Vagina (tissue), 2 donors: ENCODE data around the gene TENM4.

Experiments used
- POLR2A ChIP-seq, 2 donors: fragments of 450-650 bp; IDR thresholded peaks; one replicate each; pipeline ENCODE4 v1.6.1; 2017; ENCODE audit warnings: antibody characterized with exemption in 2 of 2, mild to moderate bottlenecking in 2 of 2, moderate library complexity in 2 of 2
- POLR2AphosphoS5 ChIP-seq, 2 donors: sonication (generic); formaldehyde crosslinking; IDR thresholded peaks; one replicate each; pipeline ENCODE4 v1.9.0; 2017; ENCODE audit warnings: antibody characterized with exemption in 2 of 2, mild to moderate bottlenecking in 2 of 2, low read depth in 1 of 2; ENCODE audit not compliant: insufficient read depth in 1 of 2
- TF ChIP-seq, protein P1 (sequence below), 3 experiments: fragments of 450-650 bp in 2 of 3; fragments of 200-600 bp in 1 of 3; sonication (generic) in 1 of 3; IDR thresholded peaks; one replicate each; pipeline ENCODE4 v1.5.1; 2017 to 2019; ENCODE audit warnings: antibody characterized with exemption in 3 of 3, mild to moderate bottlenecking in 2 of 3, moderate library complexity in 2 of 3

DNA sequence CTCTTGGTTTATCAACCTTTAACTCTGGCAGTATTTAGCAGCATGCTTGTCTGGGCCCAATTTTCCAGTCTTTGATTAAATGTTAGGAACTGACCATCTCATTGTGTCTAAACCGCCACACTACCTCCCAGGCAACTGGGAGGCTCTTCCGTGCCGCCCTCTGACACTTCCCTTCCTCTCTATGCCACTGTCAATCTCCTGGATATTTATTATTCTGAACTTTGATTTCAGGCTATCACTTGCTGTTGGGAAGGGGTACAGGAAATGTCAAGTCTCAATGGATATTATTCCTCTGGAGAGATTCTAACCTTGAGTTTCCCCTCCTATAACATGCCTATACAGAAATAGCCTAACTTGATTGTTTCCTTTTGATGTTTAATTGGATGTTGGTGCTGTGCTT lies 643.3 kb downstream of the TENM4 start:
- TF ChIP-seq, protein P1, sequence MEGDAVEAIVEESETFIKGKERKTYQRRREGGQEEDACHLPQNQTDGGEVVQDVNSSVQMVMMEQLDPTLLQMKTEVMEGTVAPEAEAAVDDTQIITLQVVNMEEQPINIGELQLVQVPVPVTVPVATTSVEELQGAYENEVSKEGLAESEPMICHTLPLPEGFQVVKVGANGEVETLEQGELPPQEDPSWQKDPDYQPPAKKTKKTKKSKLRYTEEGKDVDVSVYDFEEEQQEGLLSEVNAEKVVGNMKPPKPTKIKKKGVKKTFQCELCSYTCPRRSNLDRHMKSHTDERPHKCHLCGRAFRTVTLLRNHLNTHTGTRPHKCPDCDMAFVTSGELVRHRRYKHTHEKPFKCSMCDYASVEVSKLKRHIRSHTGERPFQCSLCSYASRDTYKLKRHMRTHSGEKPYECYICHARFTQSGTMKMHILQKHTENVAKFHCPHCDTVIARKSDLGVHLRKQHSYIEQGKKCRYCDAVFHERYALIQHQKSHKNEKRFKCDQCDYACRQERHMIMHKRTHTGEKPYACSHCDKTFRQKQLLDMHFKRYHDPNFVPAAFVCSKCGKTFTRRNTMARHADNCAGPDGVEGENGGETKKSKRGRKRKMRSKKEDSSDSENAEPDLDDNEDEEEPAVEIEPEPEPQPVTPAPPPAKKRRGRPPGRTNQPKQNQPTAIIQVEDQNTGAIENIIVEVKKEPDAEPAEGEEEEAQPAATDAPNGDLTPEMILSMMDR (IDR thresholded peaks at IDR 0.05): no peak
- no peak for TF ChIP-seq POLR2A (IDR thresholded peaks at IDR 0.05)
- TF ChIP-seq POLR2AphosphoS5 (IDR thresholded peaks at IDR 0.05; ENCODE audit: insufficient read depth in 1 of 2, low read depth in 1 of 2): no peak
